HCT116 (cell line): Measurements from ENCODE around the gene ANP32D. TPM values are rescaled to one million over a fixed set of nuclear protein-coding genes. Genes with fewer than 3 reads are reported as not detected.
"Not testable (repeated sequence)": the region's sequence is repeated elsewhere in the genome, so short reads cannot be mapped to it uniquely, and the experiment has no call there.

Experiments
- ATAC-seq: fragments of 200-7000 bp; cut with Tn5 transposase; 2 replicates; pipeline ENCODE4 v1.9.1; 2020; ENCODE audit warnings: mild to moderate bottlenecking, moderate library complexity
- BruUV-seq: library from RNA; stranded (reverse); fragments of 400-500 nt; replicated peaks from 2 replicates; lab custom pipeline; 2021; lab: Mats Ljungman, UMichigan
- CTCF ChIA-PET: fragments of 300-600 bp; sonication (Branson Sonifier 250); formaldehyde crosslinking; loops from one replicate; lab custom pipeline; 2021; ENCODE audit warnings: antibody characterized with exemption; lab: Charles Lee
- POLR2A ChIA-PET: fragments of 300-600, 350-600 bp; sonication (Branson Sonifier 250); formaldehyde crosslinking; loops from one replicate; lab custom pipeline; 2021; ENCODE audit warnings: antibody characterized with exemption; lab: Charles Lee
- RAD21 ChIA-PET, 2 experiments: fragments of 300-600 bp; sonication (Branson Sonifier 250); formaldehyde crosslinking; loops; one replicate each; lab custom pipeline; 2023; ENCODE audit warnings: low total read pairs in 2 of 2; ENCODE audit not compliant: uncharacterized antibody in 2 of 2, unreplicated experiment in 2 of 2, low non-redundant PET in 1 of 2; lab: Charles Lee
- DNase-seq: peaks from one replicate; pipeline ENCODE4 v3.0.0-alpha.2; 2010; ENCODE audit warnings: low read depth, low spot score
- H2AFZ ChIP-seq: fragments of 200-600 bp; shearing (Covaris generic), sonication (generic); 2 replicates; pipeline ENCODE4 v1.6.1; 2017; ENCODE audit warnings: low read depth, mixed run types, mixed read lengths, antibody characterized with exemption, low read length; ENCODE audit not compliant: poor library complexity, severe bottlenecking
- H3K27ac ChIP-seq: 2 replicates; pipeline ENCODE4 v1.5.1; 2012; ENCODE audit warnings: low read depth, low read length
- H3K27me3 ChIP-seq: fragments of 200-600 bp; sonication (generic); 2 replicates; pipeline ENCODE4 v1.6.1; 2016; ENCODE audit warnings: mixed run types, low read length, mixed read lengths; ENCODE audit not compliant: insufficient read depth
- H3K36me3 ChIP-seq, 2 experiments: fragments of 200-500 bp in 1 of 2; fragments of 200-600 bp in 1 of 2; sonication (Bioruptor generic) in 1 of 2; sonication (generic) in 1 of 2; 2 replicates each; pipeline versions ENCODE4 v1.5.1 to v1.6.1; 2014 to 2016; ENCODE audit warnings: low read length in 2 of 2, inconsistent platforms in 1 of 2, mixed read lengths in 1 of 2, mixed run types in 1 of 2; ENCODE audit not compliant: insufficient read depth in 2 of 2, control insufficient read depth in 1 of 2
- H3K4me1 ChIP-seq, 2 experiments: fragments of 200-600 bp in 1 of 2; sonication (generic) in 1 of 2; 2 replicates each; pipeline versions ENCODE4 v1.5.1 to v1.6.1; 2012 to 2017; ENCODE audit warnings: low read length in 2 of 2, inconsistent platforms in 1 of 2, mild to moderate bottlenecking in 1 of 2, mixed read lengths in 1 of 2, mixed run types in 1 of 2, moderate library complexity in 1 of 2; ENCODE audit not compliant: insufficient read depth in 2 of 2, control insufficient read depth in 1 of 2
- H3K4me2 ChIP-seq: fragments of 200-600 bp; sonication (generic); 2 replicates; pipeline ENCODE4 v1.6.1; 2017; ENCODE audit warnings: mixed run types, low read length, mixed read lengths
- H3K4me3 ChIP-seq, 2 experiments: fragments of 200-600 bp in 1 of 2; sonication (generic) in 1 of 2; replicated peaks in 1 of 2; 2 replicates each; pipeline ENCODE4 v1.5.1; 2011 to 2016; ENCODE audit warnings: low read length in 2 of 2, control low read depth in 1 of 2, low read depth in 1 of 2, mild to moderate bottlenecking in 1 of 2, mixed read lengths in 1 of 2, mixed run types in 1 of 2
- H3K79me2 ChIP-seq: fragments of 200-600 bp; sonication (generic); 2 replicates; pipeline ENCODE4 v1.6.1; 2017; ENCODE audit warnings: mild to moderate bottlenecking, mixed run types, low read length, moderate library complexity, mixed read lengths; ENCODE audit not compliant: insufficient read depth
- H3K9ac ChIP-seq: fragments of 200-600 bp; sonication (generic); 2 replicates; pipeline ENCODE4 v1.6.1; 2016; ENCODE audit warnings: low read length, mixed read lengths
- H3K9me2 ChIP-seq: fragments of 200-600 bp; sonication (generic), shearing (Covaris generic); 2 replicates; pipeline ENCODE4 v1.6.1; 2017; ENCODE audit warnings: mixed run types, mild to moderate bottlenecking, moderate library complexity; ENCODE audit not compliant: insufficient read depth
- H3K9me3 ChIP-seq, 2 experiments: fragments of 200-500 bp in 1 of 2; fragments of 200-600 bp in 1 of 2; sonication (Bioruptor generic) in 1 of 2; sonication (generic) in 1 of 2; 2 replicates each; pipeline ENCODE4 v1.6.1; 2014 to 2017; ENCODE audit warnings: low read length in 2 of 2, mixed read lengths in 2 of 2, inconsistent platforms in 1 of 2, low read depth in 1 of 2, mild to moderate bottlenecking in 1 of 2, mixed run types in 1 of 2, moderate library complexity in 1 of 2; ENCODE audit not compliant: control insufficient read depth in 1 of 2, insufficient read depth in 1 of 2
- H4K20me1 ChIP-seq: fragments of 200-600 bp; sonication (generic), shearing (Covaris generic); 2 replicates; pipeline ENCODE4 v1.6.1; 2017; ENCODE audit warnings: mixed run types, mild to moderate bottlenecking, moderate library complexity; ENCODE audit not compliant: insufficient read depth
- ATF3 ChIP-seq: IDR thresholded peaks from 2 replicates; pipeline ENCODE4 v1.6.1; 2012
- ELF1 ChIP-seq: IDR thresholded peaks from 2 replicates; pipeline ENCODE4 v1.6.1; 2012; ENCODE audit warnings: low read depth, borderline replicate concordance
- EZH2phosphoT487 ChIP-seq: fragments of 200-600 bp; IDR thresholded peaks from 2 replicates; pipeline ENCODE4 v1.6.1; 2018; ENCODE audit warnings: antibody characterized with exemption, borderline replicate concordance
- JUND ChIP-seq: IDR thresholded peaks from 2 replicates; pipeline ENCODE4 v1.6.1; 2012
- MAX ChIP-seq: IDR thresholded peaks from 2 replicates; pipeline ENCODE4 v1.6.1; 2012
- POLR2A ChIP-seq: IDR thresholded peaks from 2 replicates; pipeline ENCODE4 v1.7.0; 2011; ENCODE audit warnings: borderline replicate concordance; ENCODE audit not compliant: insufficient read depth, insufficient read length; ENCODE audit errors: extremely low read depth
- POLR2AphosphoS5 ChIP-seq: IDR thresholded peaks from 2 replicates; pipeline ENCODE4 v1.6.1; 2011; ENCODE audit warnings: mild to moderate bottlenecking, low read depth, low read length, moderate library complexity
- RAD21 ChIP-seq: IDR thresholded peaks from 2 replicates; pipeline ENCODE4 v1.6.1; 2012; ENCODE audit warnings: low read depth, mild to moderate bottlenecking
- YY1 ChIP-seq: IDR thresholded peaks from 2 replicates; pipeline ENCODE4 v1.6.1; 2011; ENCODE audit warnings: low read length, low read depth, moderate library complexity, mild to moderate bottlenecking; ENCODE audit not compliant: insufficient replicate concordance; ENCODE audit errors: extremely low read depth
- ZBTB33 ChIP-seq: IDR thresholded peaks from 2 replicates; pipeline ENCODE4 v1.6.1; 2011; ENCODE audit warnings: mild to moderate bottlenecking, low read length, moderate library complexity; ENCODE audit not compliant: insufficient replicate concordance; ENCODE audit errors: extremely low read depth
- intact Hi-C: fragments of 100-400 bp; cut with micrococcal nuclease; formaldehyde crosslinking; loops from 2 replicates; pipeline ENCODE4 v1.10.0; 2022
- total RNA-seq: library from RNA; stranded (reverse); gene quantifications from one replicate; pipeline ENCODE4 v1.2.1, GENCODE V29; 2021; ENCODE audit not compliant: unreplicated experiment

Gene ANP32D
- total RNA-seq, 1 experiment from 2014 or later, result not detected

- no peak for TF ChIP-seq POLR2AphosphoS5
- no peak for TF ChIP-seq POLR2A
- no peak for TF ChIP-seq EZH2phosphoT487
- TF ChIP-seq JUND, result no peak
- TF ChIP-seq ZBTB33, result no peak
- TF ChIP-seq MAX, result no peak
- TF ChIP-seq ATF3, result no peak
- no peak for TF ChIP-seq ELF1
- no peak for TF ChIP-seq YY1
- no peak for TF ChIP-seq RAD21
These were observed 702 bp downstream of the ANP32D start (continued) for GRCh38 chr12:48473061-48473460.

- not testable (repeated sequence) for H3K27me3 ChIP-seq, H3K9me2 ChIP-seq, DNase-seq
These were observed 2.1 kb downstream of the ANP32D start for GRCh38 chr12:48474497-48474896.

More at GRCh38 chr12:48474497-48474896, 2.1 kb downstream of the ANP32D start:
- H3K27ac ChIP-seq, CTCF ChIA-PET, H4K20me1 ChIP-seq, H3K36me3 ChIP-seq, H2AFZ ChIP-seq, H3K79me2 ChIP-seq, H3K9me3 ChIP-seq, H3K4me2 ChIP-seq, H3K9ac ChIP-seq, POLR2A ChIA-PET, intact Hi-C loops, RAD21 ChIA-PET, BruUV-seq, H3K4me3 ChIP-seq, H3K4me1 ChIP-seq, ATAC-seq: not testable (repeated sequence)
